HG02678 (cell line): Measurements from ENCODE around the gene TCF4.

Source experiments
- ATAC-seq: cut with Tn5 transposase; IDR thresholded peaks from one replicate; pipeline ENCODE4 v1.9.1; 2021; ENCODE audit warnings: mild to moderate bottlenecking, moderate library complexity; ENCODE audit not compliant: unreplicated experiment

TCF4 gene

DNA sequence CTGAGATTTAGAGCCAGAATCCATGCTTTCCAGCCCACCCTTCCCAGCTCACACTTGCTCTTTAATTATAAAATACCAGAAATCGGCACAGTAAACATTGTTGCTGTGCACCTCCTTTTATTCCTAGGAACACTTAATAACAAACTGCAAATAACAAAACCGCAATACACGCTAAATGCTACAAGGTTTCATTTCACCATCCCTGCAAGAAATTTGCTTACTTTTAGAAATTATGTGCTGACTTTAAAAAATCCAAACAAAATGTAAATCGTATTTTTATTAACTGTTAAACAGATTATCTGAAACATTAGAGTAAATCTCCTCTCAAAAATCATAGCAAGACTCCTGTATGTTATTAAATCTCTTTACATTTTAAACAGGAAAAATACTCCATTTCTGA is 79.3 kb downstream of the TCF4 start:
- ATAC-seq: no peak

DNA sequence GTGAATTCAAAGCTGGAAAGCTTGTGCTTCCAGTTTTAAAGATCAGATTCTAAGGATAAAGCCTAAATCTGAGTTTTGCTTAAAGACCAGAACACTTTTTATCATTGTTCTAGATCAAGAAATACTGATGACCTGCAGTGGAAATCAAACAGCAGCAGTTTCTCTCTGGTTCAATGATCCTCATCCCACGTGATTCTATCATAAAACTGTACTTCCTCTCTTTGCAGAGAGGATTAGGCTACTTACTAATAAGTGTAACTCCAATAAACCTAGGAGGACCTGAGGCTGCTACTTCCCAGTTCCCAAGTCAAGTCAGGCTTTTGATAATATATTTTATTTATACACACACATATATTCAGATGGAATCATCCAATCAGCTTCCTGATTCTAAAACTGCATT is 81.9 kb downstream of the TCF4 start:
- ATAC-seq: no peak

- ATAC-seq: no peak
These were observed 83.2 kb downstream of the TCF4 start for GRCh38 chr18:55504808-55505207.

DNA sequence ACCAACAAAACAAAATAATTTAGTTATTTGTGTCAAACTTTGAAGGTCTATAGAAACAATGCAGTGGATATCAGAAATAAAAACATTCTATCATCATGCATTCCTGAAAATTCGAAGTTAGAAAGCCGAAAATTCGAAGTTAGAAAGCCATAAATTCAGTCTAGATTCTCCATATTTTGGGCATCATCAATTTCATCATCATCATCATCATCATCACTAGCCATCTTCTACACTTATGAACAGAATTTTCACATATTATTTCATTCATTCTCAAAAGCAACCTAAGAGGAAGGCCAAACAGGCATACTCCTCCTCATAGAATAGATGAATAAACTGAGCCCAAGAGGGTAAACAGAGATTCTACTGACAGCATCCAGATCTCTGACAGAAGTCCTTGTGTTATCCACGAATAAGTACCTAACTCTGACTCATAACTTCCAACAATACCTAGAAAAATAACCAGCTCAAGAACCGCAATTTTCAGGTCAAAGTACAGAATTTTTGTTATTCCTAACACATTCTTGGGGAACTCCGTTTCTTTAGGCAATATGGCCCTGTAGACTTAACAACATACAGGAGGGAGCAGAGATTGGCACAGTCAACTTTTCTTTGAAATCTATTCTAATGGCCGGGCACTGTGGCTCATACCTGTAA is 84.7 kb downstream of the TCF4 start:
- no peak for ATAC-seq

DNA sequence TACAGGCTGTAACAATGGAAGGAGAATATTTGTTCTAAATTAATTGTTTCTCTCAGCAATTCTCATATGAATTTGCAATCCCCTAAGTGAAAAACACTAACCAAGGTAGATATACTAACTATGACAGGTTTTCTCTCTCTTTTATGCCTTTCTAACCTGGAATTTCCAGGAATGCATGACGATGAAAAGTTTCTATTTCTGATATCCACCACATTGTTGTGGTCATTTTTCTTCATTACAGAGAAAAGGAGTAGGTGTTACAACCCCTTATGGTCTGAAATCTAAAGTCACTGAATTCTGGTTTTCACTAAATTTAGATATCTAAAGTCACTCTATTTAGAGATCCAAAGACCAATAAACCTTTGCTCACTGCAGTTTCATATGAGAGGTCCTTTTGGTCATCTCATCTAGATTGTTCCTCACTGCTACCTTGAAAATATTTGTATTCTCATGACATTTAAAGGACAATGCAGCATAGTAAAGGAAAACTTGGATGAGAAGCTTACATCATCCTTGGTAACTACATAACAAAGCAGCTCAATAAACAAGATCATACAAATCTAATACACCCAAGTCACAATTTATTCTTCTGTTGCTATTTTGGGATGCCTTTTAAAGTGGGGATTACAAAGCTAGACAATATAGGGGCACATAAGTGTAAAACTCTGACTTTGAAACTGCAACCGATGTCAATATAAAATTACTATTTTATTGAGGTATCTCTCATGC is 85.8 kb downstream of the TCF4 start:
- no peak for ATAC-seq

- no peak for ATAC-seq
These were observed 86.4 kb downstream of the TCF4 start for GRCh38 chr18:55501579-55501978.

DNA sequence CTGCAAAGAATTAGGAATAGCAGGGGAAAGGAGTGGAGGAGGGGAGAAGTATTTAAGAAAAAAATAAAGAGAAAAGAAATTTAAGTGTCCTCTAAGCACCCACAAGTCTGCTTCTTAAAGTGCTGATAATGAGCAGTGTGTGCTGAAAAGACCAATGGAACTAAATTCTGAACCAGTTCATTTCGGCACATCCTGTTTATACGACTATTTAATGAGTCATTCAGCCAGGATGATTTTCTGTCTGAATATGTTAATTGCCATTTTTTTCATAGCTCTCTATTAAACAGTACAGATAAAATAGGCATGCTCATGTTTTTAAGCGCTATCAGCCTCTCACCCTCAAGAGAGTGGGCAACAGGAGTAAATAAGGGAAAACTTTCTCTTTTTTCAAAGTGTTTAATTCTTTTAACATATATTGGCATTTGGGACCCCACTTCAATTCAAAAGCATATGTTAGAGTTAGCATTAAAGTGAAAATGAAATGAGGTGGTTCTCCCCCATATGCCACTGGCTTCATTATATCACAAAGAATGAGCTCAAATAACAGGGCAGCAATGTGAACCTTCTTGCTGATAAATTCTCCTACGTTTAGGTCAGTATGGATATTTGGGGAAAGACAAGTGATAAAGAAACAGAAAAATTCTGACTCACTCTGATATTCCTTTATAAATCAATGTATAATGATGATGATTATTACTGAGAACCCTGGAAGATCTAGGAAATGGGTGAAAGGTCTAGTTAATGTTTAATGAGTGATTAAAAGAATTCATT is 87.5 kb downstream of the TCF4 start:
- ATAC-seq: no peak

GRCh38 chr18:55499526-55499925 is 88.5 kb downstream of the TCF4 start:
- no peak for ATAC-seq

DNA sequence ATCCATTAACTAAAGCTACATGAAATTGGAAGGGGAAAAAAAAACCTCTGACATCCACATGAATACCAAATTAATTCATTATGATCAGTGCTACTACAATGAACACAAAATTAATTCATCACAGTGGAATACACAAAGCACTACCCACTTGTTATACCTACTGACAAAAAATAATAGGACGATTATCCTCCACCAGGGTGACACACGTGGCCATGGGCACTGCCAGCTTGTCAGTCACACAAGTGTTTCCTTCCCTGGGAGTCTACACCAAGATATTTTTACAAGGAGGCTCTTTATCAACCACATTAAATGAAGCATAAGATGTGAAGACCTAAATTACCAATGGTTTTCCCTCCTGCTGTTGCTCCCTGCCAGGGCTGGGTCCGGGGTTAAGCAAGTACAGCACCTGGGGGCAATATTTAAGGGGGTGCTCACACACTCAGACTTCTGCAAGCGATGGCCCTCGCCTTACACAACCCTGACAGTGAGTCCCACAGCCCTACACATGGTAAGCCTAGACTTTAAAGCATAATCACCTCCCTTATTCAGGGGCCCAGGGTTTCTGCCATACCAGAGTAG is 90.1 kb downstream of the TCF4 start:
- no peak for ATAC-seq

DNA sequence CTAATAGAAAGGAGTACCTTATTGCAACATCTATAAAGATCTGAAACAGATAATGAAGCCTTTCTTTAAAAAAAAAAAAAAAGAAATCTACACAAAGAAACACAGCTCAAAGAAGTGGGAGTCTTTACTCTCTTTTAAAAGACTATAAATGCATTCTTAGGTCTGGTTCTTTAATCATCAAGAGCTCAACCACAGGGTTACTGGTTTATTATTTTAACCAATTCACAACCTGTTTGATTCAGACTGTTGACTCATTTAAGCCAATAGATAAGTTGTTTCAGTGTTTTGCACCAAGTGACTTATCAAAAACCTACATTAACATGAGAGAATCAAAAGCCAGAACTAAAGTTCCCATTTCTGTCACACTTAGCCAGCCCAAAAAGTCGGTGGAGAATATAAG is 93.1 kb downstream of the TCF4 start:
- no peak for ATAC-seq

- no peak for ATAC-seq
These were observed 93.6 kb downstream of the TCF4 start for GRCh38 chr18:55494441-55494840.

GRCh38 chr18:55491616-55492015 is 96.4 kb downstream of the TCF4 start:
- no peak for ATAC-seq

- peak; percentile 79 for ATAC-seq
These were observed 98.7 kb downstream of the TCF4 start for GRCh38 chr18:55489034-55489986.

- no peak for ATAC-seq
These were observed 99.5 kb downstream of the TCF4 start for GRCh38 chr18:55488473-55488872.

- ATAC-seq: no peak
These were observed 100.0 kb downstream of the TCF4 start for GRCh38 chr18:55487997-55488396.

GRCh38 chr18:55486936-55487335 is 101.1 kb downstream of the TCF4 start:
- no peak for ATAC-seq

DNA sequence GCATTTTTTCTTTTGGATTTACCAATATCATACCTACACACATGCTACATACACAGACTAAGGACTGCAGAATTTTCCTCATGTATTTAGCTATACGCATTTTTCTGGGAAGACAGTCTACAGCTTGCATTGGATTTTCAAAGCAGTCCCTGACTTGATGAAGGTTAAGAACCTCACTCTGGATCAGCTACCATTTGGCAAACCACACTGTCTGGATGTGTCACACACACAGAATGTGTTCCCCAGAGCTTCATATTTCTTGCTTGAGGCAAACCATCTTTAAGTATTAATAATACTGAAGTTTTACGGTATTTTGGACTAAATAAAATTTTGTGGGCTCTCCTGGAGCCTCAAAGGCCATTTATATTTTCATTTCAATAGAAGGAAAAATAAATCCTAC is 102.3 kb downstream of the TCF4 start:
- no peak for ATAC-seq

GRCh38 chr18:55484773-55485172 is 103.2 kb downstream of the TCF4 start:
- ATAC-seq: no peak

GRCh38 chr18:55483266-55483871 is 104.6 kb downstream of the TCF4 start:
- no peak for ATAC-seq
